Upper lobe of left lung (tissue), 6 donors: ENCODE data around the gene FRG2. TPM values are rescaled to one million over a fixed set of nuclear protein-coding genes. Genes with fewer than 3 reads are reported as not detected.

Experiments
- ATAC-seq, 2 donors: fragments of 200-7000 bp; cut with Tn5 transposase; one replicate each; pipeline ENCODE4 v1.9.1; 2022; ENCODE audit warnings: mild to moderate bottlenecking in 2 of 2, moderate library complexity in 2 of 2; ENCODE audit not compliant: low FRiP score in 2 of 2
- DNase-seq, 2 donors: peaks; one replicate each; pipeline ENCODE4 v3.0.0-alpha.2; 2019 to 2020
- H3K27ac ChIP-seq, 4 donors: fragments of 200-600 bp; sonication (generic); one replicate each; pipeline ENCODE4 v1.5.1; 2016 to 2019
- H3K27me3 ChIP-seq, 4 donors: fragments of 200-600 bp; sonication (generic); one replicate each; pipeline ENCODE4 v1.5.1; 2017 to 2019
- H3K36me3 ChIP-seq, 4 donors: fragments of 200-600 bp; sonication (generic); one replicate each; pipeline ENCODE4 v1.5.1; 2016 to 2019
- H3K4me1 ChIP-seq, 4 donors: fragments of 200-600 bp; sonication (generic); one replicate each; pipeline ENCODE4 v1.5.1; 2018 to 2019
- H3K4me3 ChIP-seq, 4 donors: fragments of 200-600 bp; sonication (generic); one replicate each; pipeline ENCODE4 v1.5.1; 2017 to 2019; ENCODE audit warnings: mild to moderate bottlenecking in 2 of 4, moderate library complexity in 1 of 4
- H3K9me3 ChIP-seq, 4 donors: fragments of 200-600 bp; sonication (generic); one replicate each; pipeline ENCODE4 v1.5.1; 2018 to 2019
- EP300 ChIP-seq, 4 donors: sonication (generic); formaldehyde crosslinking; IDR thresholded peaks; one replicate each; pipeline ENCODE4 v1.5.1; 2017; ENCODE audit warnings: antibody characterized with exemption in 4 of 4, control low read depth in 2 of 4
- POLR2A ChIP-seq, 4 donors: fragments of 450-650 bp; IDR thresholded peaks; one replicate each; pipeline ENCODE4 v1.5.1; 2016 to 2017; ENCODE audit warnings: antibody characterized with exemption in 4 of 4, mild to moderate bottlenecking in 2 of 4
- POLR2AphosphoS5 ChIP-seq, 2 donors: sonication (generic); formaldehyde crosslinking; IDR thresholded peaks; one replicate each; pipeline ENCODE4 v1.5.1; 2017; ENCODE audit warnings: antibody characterized with exemption in 2 of 2
- WGBS, 2 donors: methylation state at CpG; one replicate each; pipeline ENCODE4 v1.1.5; 2017 to 2018; 5-methylcytosine and 5-hydroxymethylcytosine counted together
- small RNA-seq, 4 donors: library from RNA; depleted of rRNA; stranded (forward); fragments of <200 nt; gene quantifications; one replicate each; pipeline ENCODE3, GENCODE V24; 2016
- total RNA-seq, 6 donors: library from RNA; depleted of rRNA in 4 of 6; stranded (reverse); fragments of >200 nt in 4 of 6; gene quantifications; one replicate each; pipeline versions ENCODE4 v1.1.0 to v1.2.1, GENCODE V29; 2016 to 2021
- TF ChIP-seq, protein P1 (sequence below), 6 experiments: fragments of 450-650 bp in 4 of 6; fragments of 200-600 bp in 2 of 6; sonication (generic) in 2 of 6; IDR thresholded peaks; one replicate each; pipeline ENCODE4 v1.5.1; 2016 to 2019; ENCODE audit warnings: antibody characterized with exemption in 6 of 6
- donor health status: DM: no; HTN: no; CAD: no; lungs with moderate emphysema.
- donor health status: DM: no; HTN: yes; CAD: no; lungs with severe emphysema.

The FRG2 gene
- total RNA-seq, 6 donors from 2014 or later = not detected

DNA sequence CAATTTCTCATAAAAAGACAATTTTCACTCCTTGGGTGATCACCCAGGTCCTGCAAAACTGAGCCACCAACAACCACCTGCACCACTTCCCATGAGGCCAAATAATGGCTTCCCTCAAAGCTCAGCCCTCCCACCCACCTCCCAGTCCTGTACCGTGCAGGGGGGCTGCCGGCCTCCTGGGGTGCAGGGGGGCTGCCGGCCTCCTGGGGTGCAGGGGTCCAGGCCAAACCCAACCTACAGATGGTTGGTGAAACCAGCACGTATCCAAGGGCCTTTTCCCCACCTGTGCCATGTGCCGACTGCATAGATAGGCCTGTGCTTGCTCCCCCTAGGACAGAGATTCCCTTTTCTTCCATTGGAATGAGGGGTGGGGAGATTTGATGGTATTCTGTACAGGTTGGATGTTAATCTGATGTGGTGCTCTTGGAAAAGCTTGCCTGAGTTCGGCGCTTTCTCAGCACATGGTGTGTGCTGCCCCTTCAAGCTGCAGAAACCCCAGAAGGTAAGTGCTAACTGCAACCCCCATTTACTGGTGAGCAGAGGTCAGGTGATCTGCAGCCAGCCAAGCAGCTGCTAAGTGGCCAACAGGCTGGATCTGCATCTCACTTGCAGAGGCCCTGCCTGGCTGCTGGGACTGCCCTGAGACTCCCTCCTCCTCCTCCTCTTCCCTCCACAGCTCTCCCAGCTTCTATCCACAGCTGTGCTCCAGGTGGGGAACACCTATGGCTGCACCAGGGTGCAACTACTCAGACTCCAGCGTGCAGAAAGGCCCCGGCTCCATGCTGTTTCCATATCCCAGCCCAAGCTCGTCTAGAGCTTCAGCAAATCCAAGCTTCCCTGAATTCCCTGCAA, 47.6 kb downstream of the FRG2 start:
- TF ChIP-seq, protein P1, sequence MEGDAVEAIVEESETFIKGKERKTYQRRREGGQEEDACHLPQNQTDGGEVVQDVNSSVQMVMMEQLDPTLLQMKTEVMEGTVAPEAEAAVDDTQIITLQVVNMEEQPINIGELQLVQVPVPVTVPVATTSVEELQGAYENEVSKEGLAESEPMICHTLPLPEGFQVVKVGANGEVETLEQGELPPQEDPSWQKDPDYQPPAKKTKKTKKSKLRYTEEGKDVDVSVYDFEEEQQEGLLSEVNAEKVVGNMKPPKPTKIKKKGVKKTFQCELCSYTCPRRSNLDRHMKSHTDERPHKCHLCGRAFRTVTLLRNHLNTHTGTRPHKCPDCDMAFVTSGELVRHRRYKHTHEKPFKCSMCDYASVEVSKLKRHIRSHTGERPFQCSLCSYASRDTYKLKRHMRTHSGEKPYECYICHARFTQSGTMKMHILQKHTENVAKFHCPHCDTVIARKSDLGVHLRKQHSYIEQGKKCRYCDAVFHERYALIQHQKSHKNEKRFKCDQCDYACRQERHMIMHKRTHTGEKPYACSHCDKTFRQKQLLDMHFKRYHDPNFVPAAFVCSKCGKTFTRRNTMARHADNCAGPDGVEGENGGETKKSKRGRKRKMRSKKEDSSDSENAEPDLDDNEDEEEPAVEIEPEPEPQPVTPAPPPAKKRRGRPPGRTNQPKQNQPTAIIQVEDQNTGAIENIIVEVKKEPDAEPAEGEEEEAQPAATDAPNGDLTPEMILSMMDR (IDR thresholded peaks at IDR 0.05) = no peak
- TF ChIP-seq POLR2AphosphoS5 (IDR thresholded peaks at IDR 0.05) = no peak
- TF ChIP-seq EP300 (IDR thresholded peaks at IDR 0.05) = no peak
- TF ChIP-seq POLR2A (IDR thresholded peaks at IDR 0.05) = no peak
- WGBS, 2 donors = 65 to 70% methylated on average over 6 to 10 of the region's 10 CpGs
- H3K9me3 ChIP-seq = no peaks in the 10 kb centered on the region
- no peak overlapping the region for H3K27ac ChIP-seq
- H3K27me3 ChIP-seq = no peaks in the 10 kb centered on the region
- H3K4me1 ChIP-seq = no peaks in the 10 kb centered on the region
- no peaks in the 10 kb centered on the region for H3K36me3 ChIP-seq
- no peak for ATAC-seq
- H3K4me3 ChIP-seq = no peak overlapping the region
- DNase-seq = peak in 1 of 2 donors; percentile 45

Small RNA genes within 50 kb of the gene (small RNA-seq; reads per million reads assigned to genes)
- gene RNA5SP174 (0 to 0.66 (median 0.16) reads per million in 4 donors), gene RNA5SP175 (1.4 to 4.7 (median 1.8) reads per million in 4 donors)

Other genes with a start within 250 kb of the FRG2 start
- gene FRG1, start 86.4 kb downstream of the FRG2 start, total RNA-seq = 10 to 100 TPM; 21.3 to 50.1 (median 27.0) TPM
- not detected for gene DBET, start 37.2 kb upstream of the FRG2 start, total RNA-seq
- not detected for gene DUX4, start 146.5 kb upstream of the FRG2 start, total RNA-seq